Activated T-helper 1 cell treated with anti-CD3 and anti-CD28 coated beads, Interleukin-12 subunit alpha, Interleukin-12 subunit beta, Interleukin-2, Interleukin-4 antibody, amounts not matched to agents 30 ng/mL and 10 ng/mL and 1 ng/mL, durations not matched to agents 14 hours and 24 hours and 36 hours (primary cell): ENCODE data around the gene MID1. TPM values are rescaled to one million over a fixed set of nuclear protein-coding genes. Genes with fewer than 3 reads are reported as not detected.

Source experiments
- DNase-seq: peaks from one replicate; pipeline ENCODE4 v3.0.0; 2021; ENCODE audit warnings: low spot score
- H3K27ac Mint-ChIP-seq: one replicate; pipeline ENCODE4 v1.8.0; 2021; ENCODE audit warnings: mild to moderate bottlenecking, mixed read lengths
- H3K27me3 Mint-ChIP-seq: one replicate; pipeline ENCODE4 v1.8.0; 2022; ENCODE audit warnings: mild to moderate bottlenecking, moderate library complexity, mixed read lengths; ENCODE audit not compliant: insufficient read depth
- H3K36me3 Mint-ChIP-seq: one replicate; pipeline ENCODE4 v1.8.0; 2021; ENCODE audit warnings: low read depth, mixed read lengths
- H3K4me1 Mint-ChIP-seq: one replicate; pipeline ENCODE4 v1.8.0; 2021; ENCODE audit warnings: low read depth, mixed read lengths
- H3K4me3 Mint-ChIP-seq: one replicate; pipeline ENCODE4 v1.8.0; 2021; ENCODE audit warnings: mild to moderate bottlenecking, moderate library complexity, mixed read lengths
- H3K9me3 Mint-ChIP-seq: one replicate; pipeline ENCODE4 v1.8.0; 2021; ENCODE audit warnings: mixed read lengths
- intact Hi-C: fragments of 100-400 bp; cut with micrococcal nuclease; formaldehyde crosslinking; loops from one replicate; pipeline ENCODE4 v1.15.1; 2024
- total RNA-seq: library from RNA; stranded (reverse); gene quantifications from 2 replicates; pipeline ENCODE4 v1.2.3, GENCODE V29; 2022

The MID1 gene
- total RNA-seq, 1 donor from 2014 or later, result not detected

- H3K27ac Mint-ChIP-seq, result no peak overlapping the region
- H3K27me3 Mint-ChIP-seq, result no peaks in the 10 kb centered on the region
- no peaks in the 10 kb centered on the region for H3K9me3 Mint-ChIP-seq
- no peak for DNase-seq
- no peak overlapping the region for H3K4me3 Mint-ChIP-seq
- H3K4me1 Mint-ChIP-seq, result no peaks in the 10 kb centered on the region
- intact Hi-C loops, result no loop called here
- H3K36me3 Mint-ChIP-seq, result no peaks in the 10 kb centered on the region
Measured at GRCh38 chrX:10482708-10483107, 137.7 kb downstream of the MID1 start.

- intact Hi-C loops, result no loop called here
- Mint-ChIP-seq H3K9me3 (no peaks in the 10 kb centered on the region), H3K36me3 (no peaks in the 10 kb centered on the region), H3K27me3 (no peaks in the 10 kb centered on the region), H3K4me3 (no peak overlapping the region), H3K4me1 (no peaks in the 10 kb centered on the region), H3K27ac (no peak overlapping the region)
- no peak for DNase-seq
Measured at GRCh38 chrX:10482261-10482660, 138.1 kb downstream of the MID1 start.

GRCh38 chrX:10480861-10481260 lies 139.5 kb downstream of the MID1 start:
- Mint-ChIP-seq H3K4me3 (no peak overlapping the region), H3K27ac (no peak overlapping the region), H3K36me3 (no peaks in the 10 kb centered on the region), H3K4me1 (no peaks in the 10 kb centered on the region), H3K9me3 (no peaks in the 10 kb centered on the region), H3K27me3 (no peaks in the 10 kb centered on the region)
- DNase-seq, result no peak
- intact Hi-C loops, result no loop called here

GRCh38 chrX:10479508-10479907 lies 140.9 kb downstream of the MID1 start:
- Mint-ChIP-seq H3K9me3 (no peaks in the 10 kb centered on the region), H3K4me3 (no peak overlapping the region)

GRCh38 chrX:10477525-10477924 lies 142.9 kb downstream of the MID1 start:
- intact Hi-C loops, result no loop called here
- no peak overlapping the region for H3K4me3 Mint-ChIP-seq
- no peak for DNase-seq
- no peaks in the 10 kb centered on the region for H3K4me1 Mint-ChIP-seq
- no peak overlapping the region for H3K27ac Mint-ChIP-seq
- H3K27me3 Mint-ChIP-seq, result no peaks in the 10 kb centered on the region
- H3K9me3 Mint-ChIP-seq, result no peaks in the 10 kb centered on the region
- H3K36me3 Mint-ChIP-seq, result no peaks in the 10 kb centered on the region

More at GRCh38 chrX:10479508-10479907, 140.9 kb downstream of the MID1 start:
- no peaks in the 10 kb centered on the region for H3K27me3 Mint-ChIP-seq
- intact Hi-C loops, result no loop called here
- no peak overlapping the region for H3K27ac Mint-ChIP-seq
- no peaks in the 10 kb centered on the region for H3K36me3 Mint-ChIP-seq
- no peak for DNase-seq
- no peaks in the 10 kb centered on the region for H3K4me1 Mint-ChIP-seq

- no peaks in the 10 kb centered on the region for H3K27me3 Mint-ChIP-seq
- no peaks in the 10 kb centered on the region for H3K36me3 Mint-ChIP-seq
- H3K4me3 Mint-ChIP-seq, result no peak overlapping the region
- no peak overlapping the region for H3K27ac Mint-ChIP-seq
- intact Hi-C loops, result no loop called here
- no peak for DNase-seq
- H3K4me1 Mint-ChIP-seq, result no peaks in the 10 kb centered on the region
- no peaks in the 10 kb centered on the region for H3K9me3 Mint-ChIP-seq
Measured at GRCh38 chrX:10474913-10475568, 145.3 kb downstream of the MID1 start.

GRCh38 chrX:10474510-10474909 lies 145.9 kb downstream of the MID1 start:
- Mint-ChIP-seq H3K36me3 (no peaks in the 10 kb centered on the region), H3K4me1 (no peaks in the 10 kb centered on the region), H3K27ac (no peak overlapping the region), H3K9me3 (no peaks in the 10 kb centered on the region), H3K4me3 (no peak overlapping the region), H3K27me3 (no peaks in the 10 kb centered on the region)
- intact Hi-C loops, result no loop called here
- DNase-seq, result no peak

GRCh38 chrX:10471418-10471817 lies 149.0 kb downstream of the MID1 start:
- no peaks in the 10 kb centered on the region for H3K27me3 Mint-ChIP-seq
- intact Hi-C loops, result no loop called here
- H3K9me3 Mint-ChIP-seq, result no peaks in the 10 kb centered on the region
- no peak overlapping the region for H3K4me3 Mint-ChIP-seq
- no peak for DNase-seq
- no peaks in the 10 kb centered on the region for H3K4me1 Mint-ChIP-seq
- H3K36me3 Mint-ChIP-seq, result no peaks in the 10 kb centered on the region
- no peak overlapping the region for H3K27ac Mint-ChIP-seq

GRCh38 chrX:10470009-10470408 lies 150.4 kb downstream of the MID1 start:
- intact Hi-C loops, result no loop called here
- Mint-ChIP-seq H3K9me3 (no peaks in the 10 kb centered on the region), H3K27ac (no peak overlapping the region), H3K4me3 (no peak overlapping the region), H3K4me1 (no peaks in the 10 kb centered on the region), H3K27me3 (no peaks in the 10 kb centered on the region), H3K36me3 (no peaks in the 10 kb centered on the region)
- no peak for DNase-seq

GRCh38 chrX:10467793-10468192 lies 152.6 kb downstream of the MID1 start:
- no peak overlapping the region for H3K27ac Mint-ChIP-seq

GRCh38 chrX:10465254-10465653 lies 155.1 kb downstream of the MID1 start:
- intact Hi-C loops, result no loop called here
- Mint-ChIP-seq H3K36me3 (no peaks in the 10 kb centered on the region), H3K4me1 (no peaks in the 10 kb centered on the region), H3K9me3 (no peaks in the 10 kb centered on the region), H3K27ac (no peak overlapping the region), H3K27me3 (no peaks in the 10 kb centered on the region), H3K4me3 (no peak overlapping the region)
- DNase-seq, result no peak

More at GRCh38 chrX:10467793-10468192, 152.6 kb downstream of the MID1 start:
- no peaks in the 10 kb centered on the region for H3K4me1 Mint-ChIP-seq
- H3K9me3 Mint-ChIP-seq, result no peaks in the 10 kb centered on the region
- no peaks in the 10 kb centered on the region for H3K36me3 Mint-ChIP-seq
- intact Hi-C loops, result no loop called here
- no peak for DNase-seq
- no peak overlapping the region for H3K4me3 Mint-ChIP-seq
- no peaks in the 10 kb centered on the region for H3K27me3 Mint-ChIP-seq

GRCh38 chrX:10457092-10457491 lies 163.3 kb downstream of the MID1 start:
- no peaks in the 10 kb centered on the region for H3K27me3 Mint-ChIP-seq
- no peaks in the 10 kb centered on the region for H3K4me1 Mint-ChIP-seq
- peaks cover 3% of the 10 kb centered on the region for H3K9me3 Mint-ChIP-seq
- no peak overlapping the region for H3K4me3 Mint-ChIP-seq
- H3K36me3 Mint-ChIP-seq, result no peaks in the 10 kb centered on the region
- no peak overlapping the region for H3K27ac Mint-ChIP-seq
- intact Hi-C loops, result no loop called here
- DNase-seq, result no peak

- H3K4me3 Mint-ChIP-seq, result no peak overlapping the region
- H3K36me3 Mint-ChIP-seq, result no peaks in the 10 kb centered on the region
- no peak for DNase-seq
- peaks cover 3% of the 10 kb centered on the region for H3K9me3 Mint-ChIP-seq
- intact Hi-C loops, result no loop called here
- no peaks in the 10 kb centered on the region for H3K4me1 Mint-ChIP-seq
- H3K27ac Mint-ChIP-seq, result no peak overlapping the region
- no peaks in the 10 kb centered on the region for H3K27me3 Mint-ChIP-seq
Measured at GRCh38 chrX:10453945-10454344, 166.4 kb downstream of the MID1 start.

- H3K36me3 Mint-ChIP-seq, result no peaks in the 10 kb centered on the region
- H3K4me1 Mint-ChIP-seq, result no peaks in the 10 kb centered on the region
- no peak overlapping the region for H3K4me3 Mint-ChIP-seq
- no peak overlapping the region for H3K27ac Mint-ChIP-seq
- intact Hi-C loops, result no loop called here
- peaks cover 3% of the 10 kb centered on the region for H3K9me3 Mint-ChIP-seq
- no peak for DNase-seq
- no peaks in the 10 kb centered on the region for H3K27me3 Mint-ChIP-seq
Measured at GRCh38 chrX:10450959-10451355, 169.4 kb downstream of the MID1 start.
